Right lobe of liver (tissue), 4 donors: ENCODE results near the gene ERRFI1.

Source experiments
- CTCF ChIP-seq, 4 donors: fragments of 200-600 bp in 3 of 4; fragments of 450-650 bp in 1 of 4; IDR thresholded peaks; one replicate each; pipeline versions ENCODE4 v1.5.1 to v1.8.0; 2016 to 2022; ENCODE audit warnings: antibody characterized with exemption in 4 of 4, mild to moderate bottlenecking in 2 of 4
- POLR2A ChIP-seq: fragments of 450-650 bp; IDR thresholded peaks from one replicate; pipeline ENCODE4 v1.6.1; 2017; ENCODE audit warnings: antibody characterized with exemption, mild to moderate bottlenecking
- donor health status: DM: no; HTN: no; CAD: no.
- donor health status: DM: no; HTN: no; CAD: no.
- donor health status: DM: no; HTN: yes; CAD: no.

GRCh38 chr1:8016895-8017241 is 9.2 kb downstream of the ERRFI1 start:
- TF ChIP-seq CTCF (IDR thresholded peaks at IDR 0.05) (no peak), POLR2A (no peak)
